Activated T-helper 2 cell treated with anti-CD3 and anti-CD28 coated beads, Interferon-gamma antibody, Interleukin-2, Interleukin-4, amounts not matched to agents 10 μg/mL and 5 μg/mL and 100 μg/mL, durations not matched to agents 14 hours and 24 hours and 36 hours (primary cell): ENCODE data around the gene FHL5. TPM values are rescaled to one million over a fixed set of nuclear protein-coding genes. Genes with fewer than 3 reads are reported as not detected.
"Not testable (repeated sequence)": the region's sequence is repeated elsewhere in the genome, so short reads cannot be mapped to it uniquely, and the experiment has no call there.

Experiments
- DNase-seq: peaks from one replicate; pipeline ENCODE4 v3.0.0; 2021; ENCODE audit warnings: low spot score
- H3K27ac Mint-ChIP-seq: one replicate; pipeline ENCODE4 v1.8.0; 2021; ENCODE audit warnings: mixed read lengths
- H3K27me3 Mint-ChIP-seq: one replicate; pipeline ENCODE4 v1.8.0; 2021; ENCODE audit warnings: low read depth, mixed read lengths
- H3K36me3 Mint-ChIP-seq: one replicate; pipeline ENCODE4 v1.8.0; 2021; ENCODE audit warnings: low read depth, mixed read lengths
- H3K4me1 Mint-ChIP-seq: one replicate; pipeline ENCODE4 v1.8.0; 2021; ENCODE audit warnings: low read depth, mixed read lengths
- H3K4me3 Mint-ChIP-seq: one replicate; pipeline ENCODE4 v1.8.0; 2021; ENCODE audit warnings: low read depth, mild to moderate bottlenecking, moderate library complexity, mixed read lengths
- H3K9me3 Mint-ChIP-seq: one replicate; pipeline ENCODE4 v1.8.0; 2021; ENCODE audit warnings: mixed read lengths
- intact Hi-C: fragments of 100-400 bp; cut with micrococcal nuclease; formaldehyde crosslinking; loops from one replicate; pipeline ENCODE4 v1.15.1; 2023
- total RNA-seq: library from RNA; stranded (reverse); gene quantifications from 2 replicates; pipeline ENCODE4 v1.2.3, GENCODE V29; 2022

Gene FHL5
- total RNA-seq, 1 donor from 2014 or later: not detected

- Mint-ChIP-seq H3K4me1 (no peaks in the 10 kb centered on the region), H3K27ac (no peak overlapping the region), H3K27me3 (peaks cover 12% of the 10 kb centered on the region), H3K36me3 (no peaks in the 10 kb centered on the region), H3K9me3 (no peaks in the 10 kb centered on the region), H3K4me3 (no peak overlapping the region)
- no peak for DNase-seq
- intact Hi-C loops: no loop called here
These were observed 50.5 kb downstream of the FHL5 start for GRCh38 chr6:96613291-96613999.

- Mint-ChIP-seq H3K27ac (no peak overlapping the region), H3K27me3 (peaks cover 23% of the 10 kb centered on the region), H3K4me1 (peaks cover 4% of the 10 kb centered on the region), H3K36me3 (no peaks in the 10 kb centered on the region), H3K4me3 (no peak overlapping the region), H3K9me3 (no peaks in the 10 kb centered on the region)
- DNase-seq: no peak
- intact Hi-C loops: loop anchor here (10.0 kb wide), 1 partner anchor 774 kb away; no protein-coding TSS in a partner anchor
These were observed 57.9 kb downstream of the FHL5 start for GRCh38 chr6:96620851-96621250.

GRCh38 chr6:96621983-96622382 is 59.1 kb downstream of the FHL5 start:
- intact Hi-C loops: loop anchor here (10.0 kb wide), 1 partner anchor 773 kb away; no protein-coding TSS in a partner anchor
- peaks cover 23% of the 10 kb centered on the region for H3K27me3 Mint-ChIP-seq
- peaks cover 4% of the 10 kb centered on the region for H3K4me1 Mint-ChIP-seq
- DNase-seq: no peak
- no peaks in the 10 kb centered on the region for H3K36me3 Mint-ChIP-seq
- no peak overlapping the region for H3K27ac Mint-ChIP-seq
- no peaks in the 10 kb centered on the region for H3K9me3 Mint-ChIP-seq
- no peak overlapping the region for H3K4me3 Mint-ChIP-seq

GRCh38 chr6:96624957-96625356 is 62.0 kb downstream of the FHL5 start:
- Mint-ChIP-seq H3K4me1 (peaks cover 4% of the 10 kb centered on the region), H3K9me3 (no peaks in the 10 kb centered on the region), H3K27me3 (peaks cover 22% of the 10 kb centered on the region), H3K36me3 (no peaks in the 10 kb centered on the region), H3K27ac (no peak overlapping the region), H3K4me3 (no peak overlapping the region)
- intact Hi-C loops: loop anchor here (10.0 kb wide), 1 partner anchor 770 kb away; no protein-coding TSS in a partner anchor
- no peak for DNase-seq

- H3K9me3 Mint-ChIP-seq: no peaks in the 10 kb centered on the region
- no peaks in the 10 kb centered on the region for H3K36me3 Mint-ChIP-seq
- H3K27me3 Mint-ChIP-seq: peaks cover 17% of the 10 kb centered on the region
- no peak for DNase-seq
- intact Hi-C loops: loop anchor here (1.0 to 10.0 kb wide), 3 partner anchors 270 to 768 kb away; partner anchors contain the start of gene NDUFAF4
- no peak overlapping the region for H3K27ac Mint-ChIP-seq
- no peak overlapping the region for H3K4me3 Mint-ChIP-seq
- H3K4me1 Mint-ChIP-seq: peaks cover 7% of the 10 kb centered on the region
These were observed 63.9 kb downstream of the FHL5 start for GRCh38 chr6:96626759-96627364.

- no peak for DNase-seq
- Mint-ChIP-seq H3K27ac (no peak overlapping the region), H3K27me3 (peaks cover 12% of the 10 kb centered on the region), H3K36me3 (no peaks in the 10 kb centered on the region), H3K4me1 (peaks cover 3% of the 10 kb centered on the region), H3K9me3 (no peaks in the 10 kb centered on the region), H3K4me3 (no peak overlapping the region)
- intact Hi-C loops: no loop called here
These were observed 68.3 kb downstream of the FHL5 start for GRCh38 chr6:96631248-96631647.

- H3K36me3 Mint-ChIP-seq, DNase-seq, intact Hi-C loops, H3K27ac Mint-ChIP-seq, H3K9me3 Mint-ChIP-seq, H3K4me3 Mint-ChIP-seq, H3K4me1 Mint-ChIP-seq: not testable (repeated sequence)
- H3K27me3 Mint-ChIP-seq: peaks cover 15% of the 10 kb centered on the region
These were observed 75.1 kb downstream of the FHL5 start for GRCh38 chr6:96637979-96638378.

- intact Hi-C loops: no loop called here
- Mint-ChIP-seq H3K36me3 (no peaks in the 10 kb centered on the region), H3K27ac (no peak overlapping the region), H3K9me3 (no peaks in the 10 kb centered on the region), H3K4me3 (no peak overlapping the region), H3K4me1 (no peaks in the 10 kb centered on the region), H3K27me3 (peaks cover 6% of the 10 kb centered on the region)
- no peak for DNase-seq
These were observed 82.2 kb downstream of the FHL5 start for GRCh38 chr6:96645106-96645505.

- H3K4me3 Mint-ChIP-seq: no peak overlapping the region
- H3K27me3 Mint-ChIP-seq: peaks cover 6% of the 10 kb centered on the region
- H3K36me3 Mint-ChIP-seq: no peaks in the 10 kb centered on the region
- H3K9me3 Mint-ChIP-seq: no peaks in the 10 kb centered on the region
- no peaks in the 10 kb centered on the region for H3K4me1 Mint-ChIP-seq
- intact Hi-C loops: no loop called here
- no peak for DNase-seq
- no peak overlapping the region for H3K27ac Mint-ChIP-seq
These were observed 87.0 kb downstream of the FHL5 start for GRCh38 chr6:96649926-96650325.

- intact Hi-C loops: no loop called here
- Mint-ChIP-seq H3K36me3 (no peaks in the 10 kb centered on the region), H3K4me1 (no peaks in the 10 kb centered on the region), H3K27ac (no peak overlapping the region), H3K27me3 (no peaks in the 10 kb centered on the region), H3K9me3 (no peaks in the 10 kb centered on the region), H3K4me3 (no peak overlapping the region)
- no peak for DNase-seq
These were observed 88.9 kb downstream of the FHL5 start for GRCh38 chr6:96651816-96652215.

- H3K27ac Mint-ChIP-seq: no peak overlapping the region
- H3K4me3 Mint-ChIP-seq: no peak overlapping the region
- intact Hi-C loops: no loop called here
- no peaks in the 10 kb centered on the region for H3K9me3 Mint-ChIP-seq
- DNase-seq: no peak
- H3K27me3 Mint-ChIP-seq: no peaks in the 10 kb centered on the region
- H3K4me1 Mint-ChIP-seq: no peaks in the 10 kb centered on the region
- no peaks in the 10 kb centered on the region for H3K36me3 Mint-ChIP-seq
These were observed 89.6 kb downstream of the FHL5 start for GRCh38 chr6:96652552-96652951.

- Mint-ChIP-seq H3K27ac (no peak overlapping the region), H3K4me1 (no peaks in the 10 kb centered on the region)
- DNase-seq: no peak
These were observed 90.3 kb downstream of the FHL5 start for GRCh38 chr6:96653181-96653580.

GRCh38 chr6:96656567-96656966 is 93.6 kb downstream of the FHL5 start:
- intact Hi-C loops: no loop called here
- H3K36me3 Mint-ChIP-seq: no peaks in the 10 kb centered on the region
- H3K27me3 Mint-ChIP-seq: no peaks in the 10 kb centered on the region
- no peaks in the 10 kb centered on the region for H3K4me1 Mint-ChIP-seq
- no peak overlapping the region for H3K4me3 Mint-ChIP-seq
- DNase-seq: no peak
- H3K9me3 Mint-ChIP-seq: no peaks in the 10 kb centered on the region
- H3K27ac Mint-ChIP-seq: no peak overlapping the region

More at GRCh38 chr6:96653181-96653580, 90.3 kb downstream of the FHL5 start:
- intact Hi-C loops: no loop called here
- Mint-ChIP-seq H3K4me3 (no peak overlapping the region), H3K9me3 (no peaks in the 10 kb centered on the region), H3K27me3 (no peaks in the 10 kb centered on the region), H3K36me3 (no peaks in the 10 kb centered on the region)
